ENCODE results near the gene IKBKE. TPM values are rescaled to one million over a fixed set of nuclear protein-coding genes. Genes with fewer than 3 reads are reported as not detected.

IKBKE gene
- total RNA-seq, 2 donors from 2014 or later: 21.0 to 21.1 TPM

- Mint-ChIP-seq H3K4me1 (ENCODE audit: low read depth) (peaks cover 14% of the 10 kb centered on the region), H3K27ac (no peak overlapping the region), H3K9me3 (no peaks in the 10 kb centered on the region), H3K27me3 (ENCODE audit: low read depth) (no peaks in the 10 kb centered on the region), H3K4me3 (no peak overlapping the region), H3K36me3 (ENCODE audit: insufficient read depth in 2 of 2) (no peaks in the 10 kb centered on the region)
- DNase-seq (no peak), ATAC-seq (replicated peaks in 1 of 2) (no peak)
Measured at GRCh38 chr1:206538901-206539640, 68.8 kb downstream of the IKBKE start.

- no peaks in the 10 kb centered on the region for H3K27me3 Mint-ChIP-seq (ENCODE audit: low read depth)
- no peaks in the 10 kb centered on the region for H3K9me3 Mint-ChIP-seq
- no peak for DNase-seq
- H3K4me1 Mint-ChIP-seq (ENCODE audit: low read depth): peaks cover 21% of the 10 kb centered on the region
- H3K4me3 Mint-ChIP-seq: no peak overlapping the region
- no peak for ATAC-seq (replicated peaks in 1 of 2)
- H3K27ac Mint-ChIP-seq: peak overlapping the region; percentile 6
- no peaks in the 10 kb centered on the region for H3K36me3 Mint-ChIP-seq (ENCODE audit: insufficient read depth in 2 of 2)
Measured at GRCh38 chr1:206540044-206540780, 69.9 kb downstream of the IKBKE start.

GRCh38 chr1:206541236-206541833 is 71.1 kb downstream of the IKBKE start:
- Mint-ChIP-seq H3K4me3 (no peak overlapping the region), H3K36me3 (ENCODE audit: insufficient read depth in 2 of 2) (no peaks in the 10 kb centered on the region), H3K4me1 (ENCODE audit: low read depth) (peaks cover 32% of the 10 kb centered on the region), H3K27ac (no peak overlapping the region), H3K27me3 (ENCODE audit: low read depth) (no peaks in the 10 kb centered on the region), H3K9me3 (no peaks in the 10 kb centered on the region)
- DNase-seq (no peak), ATAC-seq (replicated peaks in 1 of 2) (no peak)

- peak; percentile 83 to 87 for DNase-seq
- H3K4me3 Mint-ChIP-seq: peak overlapping the region in 1 of 2 donors; percentile 14
- peak; percentile 83 to 86 for ATAC-seq (replicated peaks in 1 of 2)
- no peaks in the 10 kb centered on the region for H3K9me3 Mint-ChIP-seq
- H3K36me3 Mint-ChIP-seq (ENCODE audit: insufficient read depth in 2 of 2): no peaks in the 10 kb centered on the region
- H3K27ac Mint-ChIP-seq: peak overlapping the region; percentile 38
- no peaks in the 10 kb centered on the region for H3K27me3 Mint-ChIP-seq (ENCODE audit: low read depth)
- peaks cover 33% of the 10 kb centered on the region for H3K4me1 Mint-ChIP-seq (ENCODE audit: low read depth)
Measured at GRCh38 chr1:206544562-206545257, 74.4 kb downstream of the IKBKE start.

- Mint-ChIP-seq H3K27me3 (ENCODE audit: low read depth) (no peaks in the 10 kb centered on the region), H3K4me1 (ENCODE audit: low read depth) (peaks cover 33% of the 10 kb centered on the region), H3K36me3 (ENCODE audit: insufficient read depth in 2 of 2) (no peaks in the 10 kb centered on the region), H3K27ac (peak overlapping the region; percentile 1), H3K4me3 (no peak overlapping the region), H3K9me3 (no peaks in the 10 kb centered on the region)
- ATAC-seq (replicated peaks in 1 of 2): peak; percentile 19 to 31
- no peak for DNase-seq
Measured at GRCh38 chr1:206545351-206545750, 75.1 kb downstream of the IKBKE start.

Other genes starting within 250 kb of the IKBKE start
- gene RASSF5, start 37.1 kb downstream of the IKBKE start, total RNA-seq: 100 to 1,000 TPM; 227 to 240 TPM
- 100 to 1,000 TPM; 129 to 158 TPM for gene EIF2D, start 142.0 kb downstream of the IKBKE start, total RNA-seq
- gene DYRK3, start 165.1 kb downstream of the IKBKE start, total RNA-seq: 1 to 10 TPM; 5.9 to 8.7 TPM
- gene MAPKAPK2, start 214.4 kb downstream of the IKBKE start, total RNA-seq: 100 to 1,000 TPM; 101 to 102 TPM

All from activated T-cell treated with anti-CD3 and anti-CD28 coated beads, Interleukin-2, amount 50 U/mL, for 72 hours (primary cell).